Activated naive CD4-positive, alpha-beta T cell treated with anti-CD3 and anti-CD28 coated beads for 36 hours (primary cell): ENCODE data around the gene BCAS4. TPM values are rescaled to one million over a fixed set of nuclear protein-coding genes. Genes with fewer than 3 reads are reported as not detected.
"Not testable (repeated sequence)": the region's sequence is repeated elsewhere in the genome, so short reads cannot be mapped to it uniquely, and the experiment has no call there.

ENCODE experiments used
- CTCF ChIA-PET: fragments of 350-600 bp; sonication (Branson Sonifier 250); formaldehyde crosslinking; loops from one replicate; lab custom pipeline; 2021; ENCODE audit warnings: antibody characterized with exemption; lab: Charles Lee
- DNase-seq: peaks from one replicate; pipeline ENCODE4 v3.0.0-alpha.2; 2020
- H3K27ac Mint-ChIP-seq: one replicate; pipeline ENCODE4 v1.8.0; 2021; ENCODE audit warnings: mild to moderate bottlenecking, mixed read lengths
- H3K27me3 Mint-ChIP-seq: one replicate; pipeline ENCODE4 v1.8.0; 2021; ENCODE audit warnings: low read depth, mixed read lengths
- H3K36me3 Mint-ChIP-seq: one replicate; pipeline ENCODE4 v1.8.0; 2021; ENCODE audit warnings: low read depth, mixed read lengths
- H3K4me1 Mint-ChIP-seq: one replicate; pipeline ENCODE4 v1.8.0; 2021; ENCODE audit warnings: low read depth, mixed read lengths
- H3K4me3 Mint-ChIP-seq: one replicate; pipeline ENCODE4 v1.8.0; 2021; ENCODE audit warnings: mild to moderate bottlenecking, moderate library complexity, mixed read lengths
- H3K9me3 Mint-ChIP-seq: one replicate; pipeline ENCODE4 v1.8.0; 2021; ENCODE audit warnings: mixed read lengths
- intact Hi-C: fragments of 100-400 bp; cut with micrococcal nuclease; formaldehyde crosslinking; loops from one replicate; pipeline ENCODE4 v1.15.1; 2023
- total RNA-seq, 2 experiments: library from RNA; stranded (reverse); gene quantifications; one replicate each; pipeline ENCODE4 v1.2.3, GENCODE V29; 2021

The BCAS4 gene
- total RNA-seq, 2 experiments from 2014 or later, result 15.7 to 16.6 TPM

GRCh38 chr20:50792708-50793574 lies 1.9 kb upstream of the BCAS4 start:
- no peaks in the 10 kb centered on the region for H3K36me3 Mint-ChIP-seq
- intact Hi-C loops, result loop anchor here (5.0 kb wide), 1 partner anchor 429 kb away; no protein-coding TSS in a partner anchor
- no peak overlapping the region for H3K27ac Mint-ChIP-seq
- H3K4me1 Mint-ChIP-seq, result peaks cover 16% of the 10 kb centered on the region
- H3K4me3 Mint-ChIP-seq, result no peak overlapping the region
- DNase-seq, result no peak
- H3K9me3 Mint-ChIP-seq, result no peaks in the 10 kb centered on the region
- CTCF ChIA-PET, result interaction anchor here (0.6 to 3.6 kb wide), 12 partner anchors 13 to 199 kb away, joined by 3 to 79 read pairs (median 6); partner anchors contain the start of genes DPM1 and MOCS3
- no peaks in the 10 kb centered on the region for H3K27me3 Mint-ChIP-seq

DNA sequence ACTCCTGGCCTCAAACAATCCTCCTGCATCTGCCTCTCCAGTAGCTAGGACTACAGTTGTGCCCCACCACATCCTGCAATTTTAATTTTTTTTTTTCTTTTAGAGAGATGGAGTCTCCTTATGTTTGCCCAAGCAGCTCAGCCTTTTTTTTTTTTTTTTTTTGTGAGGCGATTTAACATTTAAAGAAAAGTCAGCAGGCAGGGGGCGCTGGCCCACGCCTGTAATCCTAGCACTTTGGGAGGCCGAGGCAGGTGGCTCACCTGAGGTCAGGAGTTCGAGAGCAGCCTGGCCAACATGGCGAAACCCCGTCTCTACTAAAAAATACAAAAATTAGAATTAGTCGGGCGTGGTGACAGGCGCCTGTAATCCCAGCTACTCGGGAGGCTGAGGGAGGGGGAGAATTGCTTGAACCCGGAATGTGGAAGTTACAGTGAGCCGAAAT lies 1.3 kb upstream of the BCAS4 start:
- not testable (repeated sequence) for H3K9me3 Mint-ChIP-seq, H3K27ac Mint-ChIP-seq, H3K27me3 Mint-ChIP-seq, H3K36me3 Mint-ChIP-seq
- intact Hi-C loops, result loop anchor here (1.0 to 5.0 kb wide), 8 partner anchors 11 to 513 kb away; partner anchors contain the start of genes DPM1, MOCS3 and PARD6B
- H3K4me3 Mint-ChIP-seq, result peak overlapping the region; percentile 36
- peaks cover 16% of the 10 kb centered on the region for H3K4me1 Mint-ChIP-seq
- CTCF ChIA-PET, result interaction anchor here (0.6 to 3.6 kb wide), 19 partner anchors 9 to 199 kb away, joined by 3 to 79 read pairs (median 6); partner anchors contain the start of genes DPM1 and MOCS3
- peak; percentile 78 for DNase-seq

GRCh38 chr20:50794181-50794845 lies 548 bp upstream of the BCAS4 start:
- Mint-ChIP-seq H3K9me3 (no peaks in the 10 kb centered on the region), H3K27ac (peak overlapping the region; percentile 41), H3K4me1 (peaks cover 16% of the 10 kb centered on the region), H3K4me3 (peak overlapping the region; percentile 66), H3K27me3 (no peaks in the 10 kb centered on the region), H3K36me3 (no peaks in the 10 kb centered on the region)
- CTCF ChIA-PET, result interaction anchor here (0.5 to 3.6 kb wide), 39 partner anchors 9 to 864 kb away, joined by 3 to 79 read pairs (median 4); partner anchors contain the start of genes ADNP, DPM1 and MOCS3
- intact Hi-C loops, result loop anchor here (1.0 to 5.0 kb wide), 8 partner anchors 10 to 512 kb away; partner anchors contain the start of genes DPM1, MOCS3 and PARD6B
- no peak for DNase-seq

DNA sequence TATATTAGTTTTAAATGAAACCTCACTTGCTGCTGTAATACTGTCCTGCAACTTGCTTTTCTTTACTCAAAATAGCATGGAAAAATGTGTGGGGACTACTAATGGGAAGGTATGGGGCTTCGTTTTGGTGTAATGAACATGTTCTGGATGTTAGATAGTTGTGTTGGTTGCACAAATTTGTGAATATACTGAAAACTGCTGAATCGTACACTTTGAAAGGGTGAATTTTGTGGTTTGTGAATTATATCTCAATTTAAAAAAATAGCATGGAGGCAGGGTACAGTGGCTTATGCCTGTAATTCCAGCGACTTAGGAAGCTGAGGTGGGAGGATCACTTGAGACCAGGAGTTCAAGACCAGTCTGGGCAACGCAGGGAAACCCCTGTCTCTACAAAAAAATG lies 2.3 kb downstream of the BCAS4 start:
- CTCF ChIA-PET, result interaction anchor here (1.2 to 1.6 kb wide), 2 partner anchors 132 to 190 kb away, joined by 3 to 5 read pairs; no protein-coding TSS in a partner anchor
- no peak overlapping the region for H3K4me3 Mint-ChIP-seq
- H3K27ac Mint-ChIP-seq, result no peak overlapping the region
- H3K4me1 Mint-ChIP-seq, result peaks cover 18% of the 10 kb centered on the region
- no peak for DNase-seq
- intact Hi-C loops, result no loop called here
- no peaks in the 10 kb centered on the region for H3K36me3 Mint-ChIP-seq
- H3K27me3 Mint-ChIP-seq, result no peaks in the 10 kb centered on the region
- no peaks in the 10 kb centered on the region for H3K9me3 Mint-ChIP-seq

DNA sequence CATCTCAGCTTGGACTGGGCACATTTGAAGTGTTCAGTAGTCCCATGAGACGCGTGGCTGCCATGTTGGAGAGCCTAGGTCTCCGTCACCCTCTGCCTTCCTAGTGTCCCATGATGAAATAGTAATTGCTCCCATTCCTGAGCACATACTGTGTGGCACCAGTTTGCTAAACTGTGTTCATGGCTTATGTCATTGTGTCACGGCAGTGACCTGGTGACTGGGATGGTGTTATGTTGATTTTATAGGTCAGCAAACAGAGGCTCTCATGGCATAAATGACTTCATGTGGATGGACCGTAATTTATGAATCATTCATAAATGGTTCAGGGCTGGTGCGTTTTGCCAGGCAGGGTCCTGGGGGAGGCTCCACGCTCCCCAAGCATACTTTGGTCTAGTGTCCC lies 3.8 kb downstream of the BCAS4 start:
- CTCF ChIA-PET, result no interaction called here
- H3K27ac Mint-ChIP-seq, result no peak overlapping the region
- no peaks in the 10 kb centered on the region for H3K27me3 Mint-ChIP-seq
- H3K4me3 Mint-ChIP-seq, result no peak overlapping the region
- H3K4me1 Mint-ChIP-seq, result peaks cover 17% of the 10 kb centered on the region
- no peaks in the 10 kb centered on the region for H3K36me3 Mint-ChIP-seq
- DNase-seq, result no peak
- intact Hi-C loops, result no loop called here
- H3K9me3 Mint-ChIP-seq, result no peaks in the 10 kb centered on the region

GRCh38 chr20:50799176-50799889 lies 4.5 kb downstream of the BCAS4 start:
- intact Hi-C loops, result no loop called here
- H3K36me3 Mint-ChIP-seq, result no peaks in the 10 kb centered on the region
- DNase-seq, result no peak
- H3K4me3 Mint-ChIP-seq, result no peak overlapping the region
- H3K9me3 Mint-ChIP-seq, result no peaks in the 10 kb centered on the region
- peaks cover 16% of the 10 kb centered on the region for H3K4me1 Mint-ChIP-seq
- H3K27ac Mint-ChIP-seq, result peak overlapping the region; percentile 5
- CTCF ChIA-PET, result interaction anchor here (1.8 kb wide), 1 partner anchor 9 kb away, joined by 4 read pairs; no protein-coding TSS in a partner anchor
- no peaks in the 10 kb centered on the region for H3K27me3 Mint-ChIP-seq

DNA sequence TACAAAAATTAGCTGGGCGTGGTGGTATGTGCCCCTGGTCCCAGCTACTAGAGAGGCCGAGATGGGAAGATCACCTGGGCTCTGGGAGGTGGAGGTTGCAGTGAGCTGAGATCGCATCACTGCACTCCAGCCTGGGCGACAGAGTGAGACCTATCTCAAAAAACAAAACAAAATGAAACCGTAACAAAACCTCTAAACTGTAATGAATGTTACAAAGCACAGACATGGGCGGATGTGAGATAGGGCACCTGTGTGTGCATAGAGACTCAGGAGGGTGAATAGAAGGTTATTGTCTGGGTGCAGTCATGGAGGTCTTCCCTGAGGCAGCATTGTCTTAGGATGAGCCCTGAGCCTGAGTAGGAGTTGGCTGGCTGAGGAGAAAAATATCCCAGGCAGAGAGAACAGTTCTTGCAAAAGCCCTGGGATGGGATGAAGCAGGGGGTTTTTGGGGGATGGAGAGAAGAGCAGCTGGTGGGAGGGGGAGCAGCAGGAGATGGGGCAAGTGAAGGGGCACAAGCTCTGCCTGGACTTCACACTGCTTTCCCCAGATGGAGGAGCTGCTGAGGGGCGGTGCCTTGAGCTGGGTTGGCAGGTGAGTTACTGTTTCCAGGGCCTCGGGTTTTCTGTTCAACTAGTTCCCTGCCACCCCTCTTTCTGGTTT lies 5.2 kb downstream of the BCAS4 start:
- no peak overlapping the region for H3K4me3 Mint-ChIP-seq

DNA sequence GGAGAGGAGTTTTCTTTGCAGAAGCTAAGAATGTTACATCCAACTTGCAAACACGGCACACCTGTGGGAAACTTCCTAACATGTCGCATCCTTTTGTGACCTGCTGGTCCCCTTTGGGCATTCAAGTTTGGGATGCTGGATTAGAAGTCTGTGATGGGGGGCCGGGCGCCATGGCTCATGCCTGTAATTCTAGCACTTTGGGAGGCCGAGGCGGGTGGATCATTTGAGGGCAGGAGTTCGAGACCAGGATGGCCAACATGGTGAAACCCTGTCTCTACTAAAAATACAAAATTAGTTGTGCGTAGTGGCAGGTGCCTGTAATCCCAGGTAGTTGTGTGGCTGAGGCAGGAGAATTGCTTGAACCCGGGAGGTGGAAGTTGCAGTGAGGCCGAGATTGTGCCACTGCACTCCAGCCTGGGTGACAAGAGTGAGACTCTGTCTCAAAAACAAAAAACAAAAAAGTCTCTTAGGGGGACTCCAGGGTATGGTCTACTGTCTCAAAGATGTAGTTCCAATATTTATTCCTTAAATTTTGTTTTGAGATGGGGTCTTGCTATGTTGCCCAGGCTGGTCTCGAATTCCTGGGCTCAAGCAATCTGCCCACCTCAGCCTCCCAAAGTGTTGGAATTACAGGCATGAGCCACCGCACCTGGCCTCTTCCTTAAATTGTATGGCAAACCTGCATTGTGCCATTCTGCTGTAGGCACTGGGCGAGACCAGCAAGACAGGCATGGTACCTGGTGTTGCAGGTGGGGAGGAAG lies 6.3 kb downstream of the BCAS4 start:
- DNase-seq, H3K36me3 Mint-ChIP-seq, intact Hi-C loops, CTCF ChIA-PET, H3K4me3 Mint-ChIP-seq, H3K9me3 Mint-ChIP-seq, H3K27me3 Mint-ChIP-seq, H3K27ac Mint-ChIP-seq: not testable (repeated sequence)
- H3K4me1 Mint-ChIP-seq, result peaks cover 24% of the 10 kb centered on the region

More for the DNA sequence above, 5.2 kb downstream of the BCAS4 start:
- H3K4me1 Mint-ChIP-seq, result peaks cover 23% of the 10 kb centered on the region
- no peaks in the 10 kb centered on the region for H3K9me3 Mint-ChIP-seq
- intact Hi-C loops, result no loop called here
- CTCF ChIA-PET, result interaction anchor here (1.8 kb wide), 1 partner anchor 9 kb away, joined by 4 read pairs; no protein-coding TSS in a partner anchor
- H3K27me3 Mint-ChIP-seq, result no peaks in the 10 kb centered on the region
- H3K27ac Mint-ChIP-seq, result peak overlapping the region; percentile 5
- DNase-seq, result no peak
- no peaks in the 10 kb centered on the region for H3K36me3 Mint-ChIP-seq

DNA sequence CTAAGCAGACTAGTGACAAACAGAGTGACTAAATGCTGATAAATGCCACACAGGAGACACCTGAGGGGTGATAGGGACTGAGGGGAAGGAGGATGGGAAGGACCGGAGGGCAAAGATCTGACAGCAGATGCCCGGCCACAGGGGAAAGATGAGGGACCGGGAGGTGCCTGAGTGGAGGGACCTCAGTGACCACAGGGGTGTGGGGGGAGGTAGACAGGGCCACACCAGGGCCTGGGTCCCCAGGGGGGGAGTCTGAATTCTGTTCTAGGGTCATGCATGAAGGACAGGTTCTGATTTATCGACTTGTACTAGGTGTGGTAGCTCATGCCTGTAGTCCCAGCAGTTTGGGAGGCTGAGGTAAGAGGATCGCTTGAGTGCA lies 6.9 kb downstream of the BCAS4 start:
- no peak for DNase-seq
- Mint-ChIP-seq H3K4me3 (no peak overlapping the region), H3K36me3 (no peaks in the 10 kb centered on the region), H3K4me1 (peaks cover 27% of the 10 kb centered on the region), H3K27ac (peak overlapping the region; percentile 53), H3K9me3 (no peaks in the 10 kb centered on the region), H3K27me3 (no peaks in the 10 kb centered on the region)
- CTCF ChIA-PET, result interaction anchor here (2.5 kb wide), 1 partner anchor 7 kb away, joined by 17 read pairs; the partner anchor contains the start of gene BCAS4
- intact Hi-C loops, result no loop called here

GRCh38 chr20:50802289-50802688 lies 7.4 kb downstream of the BCAS4 start:
- CTCF ChIA-PET, result interaction anchor here (2.5 kb wide), 1 partner anchor 7 kb away, joined by 17 read pairs; the partner anchor contains the start of gene BCAS4
- Mint-ChIP-seq H3K4me3 (no peak overlapping the region), H3K36me3 (no peaks in the 10 kb centered on the region), H3K4me1 (peaks cover 25% of the 10 kb centered on the region), H3K9me3 (no peaks in the 10 kb centered on the region), H3K27me3 (no peaks in the 10 kb centered on the region), H3K27ac (no peak overlapping the region)
- intact Hi-C loops, result no loop called here
- DNase-seq, result no peak
